ENCODE data around the gene AURKB.

GRCh38 chr17:8160224-8160577 is 50.2 kb downstream of the AURKB start:
- TF ChIP-seq CTCF (conservative IDR thresholded peaks at IDR 0.05; ENCODE audit: low read depth, low read length) (no peak), EZH2 (IDR thresholded peaks at IDR 0.05; ENCODE audit: borderline replicate concordance, low read depth, low read length, poor library complexity, severe bottlenecking) (no peak)

Measured in A673 (cell line).